Measurements from ENCODE around the gene PLK3. TPM values are rescaled to one million over a fixed set of nuclear protein-coding genes. Genes with fewer than 3 reads are reported as not detected.
A peak's percentile ranks its signal among the peaks of the same experiment; 100 is the strongest.

The PLK3 gene
- total RNA-seq, 4 donors from 2014 or later: 12.4 to 87.2 (median 16.3) TPM

- Histone ChIP-seq H3K4me1 (peaks cover 9 to 29% (median 21%) of the 10 kb centered on the region in 4 donors), H3K36me3 (peaks cover 0 to 20% (median 4%) of the 10 kb centered on the region in 4 donors), H3K9me3 (no peaks in the 10 kb centered on the region), H3K27ac (peak overlapping the region in 2 of 4 donors; percentile 92 to 94), H3K4me3 (no peak overlapping the region), H3K27me3 (no peaks in the 10 kb centered on the region)
- intact Hi-C loops (cut with DNase I; ENCODE audit: low total_unique reads) (loop anchor here (5.0 kb wide), 1 partner anchor 525 kb away; no protein-coding TSS in a partner anchor), in situ Hi-C loops (cut with MboI; ENCODE audit: low pct_ligation_motif_present in 1 of 4, low pct_unique_long_range_greater_than_20kb in 1 of 4, low sequenced_read_pairs in 3 of 4) (loop anchor here in 2 of 4 donors (25.0 kb wide), 2 partner anchors 235 to 535 kb away; partner anchors contain the start of genes HECTD3 (in 1 of the 2) and UROD (in 1 of the 2))
- 60 to 66% methylated on average over 1 to 14 of the region's 14 CpGs for WGBS, 2 donors (ENCODE audit: low coverage in 1 of 2)
- TF ChIP-seq POLR2AphosphoS5 (IDR thresholded peaks at IDR 0.05): no peak
- no peak for TF ChIP-seq POLR2A (IDR thresholded peaks at IDR 0.05)
- no peak for TF ChIP-seq CTCF (IDR thresholded peaks at IDR 0.05)
- no peak for TF ChIP-seq EP300 (IDR thresholded peaks at IDR 0.05; ENCODE audit: low read depth)
- no peak for DNase-seq
Observed at GRCh38 chr1:44777547-44777946, 22.6 kb upstream of the PLK3 start.

GRCh38 chr1:44777969-44778635, 22.1 kb upstream of the PLK3 start:
- in situ Hi-C loops (cut with MboI; ENCODE audit: low pct_ligation_motif_present in 1 of 4, low pct_unique_long_range_greater_than_20kb in 1 of 4, low sequenced_read_pairs in 3 of 4) (loop anchor here in 2 of 4 donors (25.0 kb wide), 2 partner anchors 234 to 534 kb away; partner anchors contain the start of genes HECTD3 (in 1 of the 2) and UROD (in 1 of the 2)), intact Hi-C loops (cut with DNase I; ENCODE audit: low total_unique reads) (loop anchor here (5.0 kb wide), 1 partner anchor 524 kb away; no protein-coding TSS in a partner anchor)
- H3K4me1 ChIP-seq: peaks cover 9 to 29% (median 21%) of the 10 kb centered on the region in 4 donors
- H3K4me3 ChIP-seq: no peak overlapping the region
- H3K36me3 ChIP-seq: peaks cover 0 to 20% (median 4%) of the 10 kb centered on the region in 4 donors
- 72 to 87% methylated on average over 4 to 13 of the region's 13 CpGs for WGBS, 2 donors (ENCODE audit: low coverage in 1 of 2)
- H3K27ac ChIP-seq: no peak overlapping the region
- H3K9me3 ChIP-seq: no peaks in the 10 kb centered on the region
- H3K27me3 ChIP-seq: no peaks in the 10 kb centered on the region
- TF ChIP-seq EP300 (IDR thresholded peaks at IDR 0.05; ENCODE audit: low read depth) (no peak), POLR2A (IDR thresholded peaks at IDR 0.05) (no peak), POLR2AphosphoS5 (IDR thresholded peaks at IDR 0.05) (no peak), CTCF (IDR thresholded peaks at IDR 0.05) (no peak)
- DNase-seq: no peak

- in situ Hi-C loops (cut with MboI; ENCODE audit: low pct_ligation_motif_present in 1 of 4, low pct_unique_long_range_greater_than_20kb in 1 of 4, low sequenced_read_pairs in 3 of 4): loop anchor here in 2 of 4 donors (25.0 kb wide), 2 partner anchors 233 to 533 kb away; partner anchors contain the start of genes HECTD3 (in 1 of the 2) and UROD (in 1 of the 2)
- Histone ChIP-seq H3K36me3 (peaks cover 0 to 20% (median 4%) of the 10 kb centered on the region in 4 donors), H3K27ac (no peak overlapping the region), H3K9me3 (no peaks in the 10 kb centered on the region), H3K4me3 (no peak overlapping the region), H3K4me1 (peaks cover 9 to 36% (median 26%) of the 10 kb centered on the region in 4 donors), H3K27me3 (no peaks in the 10 kb centered on the region)
- DNase-seq: no peak
- TF ChIP-seq POLR2A (IDR thresholded peaks at IDR 0.05) (no peak), CTCF (IDR thresholded peaks at IDR 0.05) (no peak), EP300 (IDR thresholded peaks at IDR 0.05; ENCODE audit: low read depth) (no peak), POLR2AphosphoS5 (IDR thresholded peaks at IDR 0.05) (no peak)
- WGBS, 2 donors (ENCODE audit: low coverage in 1 of 2): 95% methylated on average over 6 of the region's 6 CpGs; no CpG with 5 or more reads in 1 of the 2 donors
- intact Hi-C loops (cut with DNase I; ENCODE audit: low total_unique reads): loop anchor here (5.0 kb wide), 1 partner anchor 523 kb away; no protein-coding TSS in a partner anchor
Observed at GRCh38 chr1:44778705-44779576, 21.2 kb upstream of the PLK3 start.

Measured in transverse colon (tissue), 4 donors.